Lung (tissue), 12 donors: ENCODE results near the gene DSE. TPM values are rescaled to one million over a fixed set of nuclear protein-coding genes. Genes with fewer than 3 reads are reported as not detected.

Experiments used
- ATAC-seq: fragments of 200-7000 bp; cut with Tn5 transposase; one replicate; pipeline ENCODE4 v1.9.1; 2020; ENCODE audit warnings: moderate number of reproducible peaks; ENCODE audit not compliant: insufficient read depth, low FRiP score
- DNase-seq, 3 donors: peaks; one replicate each; pipeline ENCODE4 v3.0.0-alpha.2; 2013 to 2017
- H3K27ac ChIP-seq, 2 donors: one replicate each; pipeline ENCODE4 v1.5.1; 2013; ENCODE audit warnings: mild to moderate bottlenecking in 2 of 2, moderate library complexity in 2 of 2, control low read depth in 1 of 2, inconsistent platforms in 1 of 2, low read depth in 1 of 2, low read length in 1 of 2
- H3K27me3 ChIP-seq, 3 donors: one replicate each; pipeline ENCODE4 v1.5.1; 2013; ENCODE audit warnings: low read length in 2 of 3; ENCODE audit not compliant: control insufficient read depth in 3 of 3, insufficient read depth in 3 of 3
- H3K36me3 ChIP-seq, 4 donors: one replicate each; pipeline ENCODE4 v1.5.1; 2013; ENCODE audit warnings: low read length in 4 of 4, mild to moderate bottlenecking in 1 of 4, moderate library complexity in 1 of 4; ENCODE audit not compliant: control insufficient read depth in 4 of 4, insufficient read depth in 4 of 4
- H3K4me1 ChIP-seq, 5 donors: one replicate each; pipeline ENCODE4 v1.5.1; 2013; ENCODE audit warnings: low read length in 5 of 5, mild to moderate bottlenecking in 2 of 5, moderate library complexity in 1 of 5; ENCODE audit not compliant: control insufficient read depth in 5 of 5, insufficient read depth in 5 of 5
- H3K4me3 ChIP-seq: one replicate; pipeline ENCODE4 v1.5.1; 2013; ENCODE audit warnings: mild to moderate bottlenecking, control low read depth, moderate library complexity
- H3K9ac ChIP-seq, 2 donors: one replicate each; pipeline ENCODE4 v1.5.1; 2013; ENCODE audit warnings: low read length in 2 of 2, control low read depth in 1 of 2; ENCODE audit not compliant: insufficient read depth in 1 of 2
- H3K9me3 ChIP-seq, 4 donors: one replicate each; pipeline ENCODE4 v1.5.1; 2013; ENCODE audit warnings: low read length in 3 of 4, mild to moderate bottlenecking in 1 of 4, moderate library complexity in 1 of 4; ENCODE audit not compliant: control insufficient read depth in 4 of 4, insufficient read depth in 3 of 4
- CTCF ChIP-seq: IDR thresholded peaks from 2 replicates; pipeline ENCODE4 v1.5.1; 2012; ENCODE audit warnings: mild to moderate bottlenecking; ENCODE audit errors: control extremely low read depth, extremely low read depth
- WGBS, 2 donors: extraction: QIAGEN DNeasy Blood & Tissue Kit; methylation state at CpG; one replicate each; pipeline ENCODE4 v1.1.7; 2013; 5-methylcytosine and 5-hydroxymethylcytosine counted together
- polyA plus RNA-seq, 2 donors: library from polyadenylated mRNA; stranded (reverse); fragments of 200-250 nt; gene quantifications; one replicate each; pipeline ENCODE4 v1.2.1, GENCODE V29; 2013
- total RNA-seq, 2 donors: library from RNA; depleted of rRNA in 1 of 2; stranded (reverse); fragments of >200 nt in 1 of 2; gene quantifications; one replicate each; pipeline ENCODE4 v1.2.1, GENCODE V29; 2014 to 2021
- donor health status: control.
- donor health status: control.
- donor health status: Bipolar disorder and iron deficiency.
- donor health status: healthy.
- donor health status: DM: yes; HTN: yes; CAD: no.

The DSE gene
- total and polyA plus RNA-seq, 4 donors = 5.4 to 46.9 (median 42.4) TPM

GRCh38 chr6:116485559-116486184 lies 114.9 kb downstream of the DSE start:
- no peak for TF ChIP-seq CTCF
- H3K9ac ChIP-seq = no peak overlapping the region
- no peak for ATAC-seq
- no peaks in the 10 kb centered on the region for H3K27me3 ChIP-seq
- H3K27ac ChIP-seq = no peak overlapping the region
- peaks cover 0 to 3% (median 0%) of the 10 kb centered on the region in 5 donors for H3K4me1 ChIP-seq
- no peaks in the 10 kb centered on the region for H3K9me3 ChIP-seq
- no peak overlapping the region for H3K4me3 ChIP-seq
- no peaks in the 10 kb centered on the region for H3K36me3 ChIP-seq
- 77 to 78% methylated on average over 5 of the region's 5 CpGs for WGBS, 2 donors
- DNase-seq = peak in 2 of 3 donors; percentile 44 to 47

DNA sequence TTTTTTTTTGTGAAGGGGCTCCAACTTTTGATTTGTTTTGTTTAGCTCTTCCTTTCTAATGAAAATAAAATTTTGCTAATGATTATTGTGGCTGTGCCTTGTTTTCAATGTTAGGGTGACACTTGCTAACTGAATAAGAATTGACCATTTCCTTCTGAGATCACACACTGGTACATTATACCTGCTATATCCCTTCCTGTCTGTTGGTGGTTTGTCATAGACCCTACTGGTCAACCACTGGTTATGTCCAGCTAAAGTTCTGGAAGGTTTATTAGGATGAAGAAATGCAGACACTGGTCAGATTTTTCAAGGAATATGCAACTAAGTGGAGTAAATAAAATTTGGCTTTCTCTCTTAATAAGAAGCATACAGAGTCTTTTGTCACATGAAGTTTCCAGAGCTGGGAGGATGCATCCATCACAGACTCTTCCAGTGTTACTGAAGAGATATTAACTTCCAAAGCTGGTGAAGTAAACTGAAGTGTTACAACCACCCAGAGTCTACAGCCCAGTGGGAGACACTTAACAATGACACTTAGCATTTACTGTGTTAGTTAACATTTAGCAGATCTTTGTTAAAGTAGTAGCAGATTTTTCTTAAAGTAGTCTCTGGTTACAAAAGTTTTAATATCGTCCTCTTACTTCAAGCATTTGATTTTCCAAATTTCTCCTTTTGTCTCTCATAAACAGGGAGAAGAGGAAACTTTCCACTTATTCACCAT lies 121.0 kb downstream of the DSE start:
- no peak overlapping the region for H3K9ac ChIP-seq
- WGBS, 2 donors = 77 to 90% methylated on average over 1 of the region's 1 CpG

GRCh38 chr6:116492331-116493067 lies 121.8 kb downstream of the DSE start:
- no peak for TF ChIP-seq CTCF
- H3K36me3 ChIP-seq = no peaks in the 10 kb centered on the region
- no peaks in the 10 kb centered on the region for H3K9me3 ChIP-seq
- peaks cover 0 to 10% (median 0%) of the 10 kb centered on the region in 5 donors for H3K4me1 ChIP-seq
- DNase-seq (no peak), ATAC-seq (no peak)
- H3K9ac ChIP-seq = no peak overlapping the region
- no peak overlapping the region for H3K27ac ChIP-seq
- H3K27me3 ChIP-seq = no peaks in the 10 kb centered on the region
- 50 to 63% methylated on average over 6 of the region's 6 CpGs for WGBS, 2 donors
- H3K4me3 ChIP-seq = no peak overlapping the region

More for the DNA sequence above, 121.0 kb downstream of the DSE start:
- no peaks in the 10 kb centered on the region for H3K9me3 ChIP-seq
- H3K4me1 ChIP-seq = peaks cover 0 to 8% (median 0%) of the 10 kb centered on the region in 5 donors
- no peaks in the 10 kb centered on the region for H3K36me3 ChIP-seq
- DNase-seq = no peak
- H3K4me3 ChIP-seq = no peak overlapping the region
- H3K27ac ChIP-seq = no peak overlapping the region
- no peak for ATAC-seq
- no peak for TF ChIP-seq CTCF
- H3K27me3 ChIP-seq = no peaks in the 10 kb centered on the region

Other genes starting within 250 kb of the DSE start
- gene COL10A1, start 244.8 kb upstream of the DSE start, total RNA-seq = under 1 TPM in 1 of 2 donors, not detected in 1; 0.28 TPM
- gene COL10A1, start 244.8 kb upstream of the DSE start, polyA plus RNA-seq = not detected
- 10 to 100 TPM; 14.8 to 30.0 TPM for gene TSPYL4, start 116.9 kb upstream of the DSE start, total RNA-seq
- 1 to 10 TPM; 7.3 to 8.9 TPM for gene TSPYL4, start 116.9 kb upstream of the DSE start, polyA plus RNA-seq
- gene TSPYL1, start 91.0 kb upstream of the DSE start, total RNA-seq = 10 to 100 TPM; 67.8 to 68.8 TPM
- gene TSPYL1, start 91.0 kb upstream of the DSE start, polyA plus RNA-seq = 10 to 100 TPM; 16.3 to 25.1 TPM
- 1 to 10 TPM; 2.1 to 6.0 TPM for gene CALHM6, start 90.4 kb downstream of the DSE start, total RNA-seq
- gene CALHM6, start 90.4 kb downstream of the DSE start, polyA plus RNA-seq = 10 to 100 TPM in 1 of 2 donors, 1 to 10 TPM in 1; 9.2 to 20.8 TPM
- 1 to 10 TPM; 1.3 to 3.0 TPM for gene CALHM5, start 140.7 kb downstream of the DSE start, total RNA-seq
- gene CALHM5, start 140.7 kb downstream of the DSE start, polyA plus RNA-seq = under 1 TPM; 0.41 to 0.69 TPM
- under 1 TPM; 0.25 to 0.28 TPM for gene TRAPPC3L, start 174.7 kb downstream of the DSE start, total RNA-seq
- under 1 TPM in 1 of 2 donors, not detected in 1; 0.07 TPM for gene TRAPPC3L, start 174.7 kb downstream of the DSE start, polyA plus RNA-seq
- gene CALHM4, start 182.8 kb downstream of the DSE start, total RNA-seq = not detected
- not detected for gene CALHM4, start 182.8 kb downstream of the DSE start, polyA plus RNA-seq
- gene RWDD1, start 200.6 kb downstream of the DSE start, total RNA-seq = 10 to 100 TPM; 27.2 to 28.6 TPM
- gene RWDD1, start 200.6 kb downstream of the DSE start, polyA plus RNA-seq = 10 to 100 TPM; 28.6 to 66.9 TPM
- gene RSPH4A, start 245.5 kb downstream of the DSE start, total RNA-seq = 10 to 100 TPM; 20.6 to 46.1 TPM
- gene RSPH4A, start 245.5 kb downstream of the DSE start, polyA plus RNA-seq = 1 to 10 TPM; 5.4 to 9.0 TPM